Gastroesophageal sphincter (tissue), 3 donors: ENCODE data around the gene ZNF593.

Experiments
- EP300 ChIP-seq: sonication (generic); formaldehyde crosslinking; IDR thresholded peaks from one replicate; pipeline ENCODE4 v1.6.1; 2017; ENCODE audit warnings: antibody characterized with exemption, mild to moderate bottlenecking
- POLR2A ChIP-seq, 2 donors: fragments of 450-650 bp; IDR thresholded peaks; one replicate each; pipeline ENCODE4 v1.6.1; 2017; ENCODE audit warnings: antibody characterized with exemption in 2 of 2, mild to moderate bottlenecking in 2 of 2, moderate library complexity in 1 of 2
- POLR2AphosphoS5 ChIP-seq: sonication (generic); formaldehyde crosslinking; IDR thresholded peaks from one replicate; pipeline ENCODE4 v1.6.1; 2017; ENCODE audit warnings: antibody characterized with exemption
- TF ChIP-seq, protein P1 (sequence below), 4 experiments: fragments of 200-600 bp in 2 of 4; fragments of 450-650 bp in 2 of 4; sonication (generic) in 1 of 4; IDR thresholded peaks; one replicate each; pipeline ENCODE4 v1.5.1; 2017 to 2019; ENCODE audit warnings: antibody characterized with exemption in 4 of 4, mild to moderate bottlenecking in 2 of 4, moderate library complexity in 2 of 4

DNA sequence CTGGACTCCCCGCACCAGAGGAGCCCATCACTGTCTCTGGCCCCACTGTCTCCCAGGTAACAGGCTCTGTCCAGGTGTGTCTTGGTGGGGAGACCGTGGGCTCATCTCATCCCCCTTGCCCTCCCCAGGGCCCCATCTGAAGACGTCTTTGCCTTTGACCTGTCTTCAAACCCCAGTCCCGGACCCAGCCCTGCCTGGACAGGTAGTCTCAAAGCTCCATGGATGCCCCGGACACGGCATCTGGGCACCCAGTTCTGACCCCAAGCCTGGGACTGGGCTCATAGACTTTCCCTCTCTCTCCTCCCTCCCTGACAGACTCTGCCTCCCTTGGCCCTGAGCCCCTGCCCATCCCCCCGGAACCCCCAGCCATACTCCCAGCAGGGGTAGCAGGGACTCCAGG, 14.4 kb downstream of the ZNF593 start:
- TF ChIP-seq, protein P1, sequence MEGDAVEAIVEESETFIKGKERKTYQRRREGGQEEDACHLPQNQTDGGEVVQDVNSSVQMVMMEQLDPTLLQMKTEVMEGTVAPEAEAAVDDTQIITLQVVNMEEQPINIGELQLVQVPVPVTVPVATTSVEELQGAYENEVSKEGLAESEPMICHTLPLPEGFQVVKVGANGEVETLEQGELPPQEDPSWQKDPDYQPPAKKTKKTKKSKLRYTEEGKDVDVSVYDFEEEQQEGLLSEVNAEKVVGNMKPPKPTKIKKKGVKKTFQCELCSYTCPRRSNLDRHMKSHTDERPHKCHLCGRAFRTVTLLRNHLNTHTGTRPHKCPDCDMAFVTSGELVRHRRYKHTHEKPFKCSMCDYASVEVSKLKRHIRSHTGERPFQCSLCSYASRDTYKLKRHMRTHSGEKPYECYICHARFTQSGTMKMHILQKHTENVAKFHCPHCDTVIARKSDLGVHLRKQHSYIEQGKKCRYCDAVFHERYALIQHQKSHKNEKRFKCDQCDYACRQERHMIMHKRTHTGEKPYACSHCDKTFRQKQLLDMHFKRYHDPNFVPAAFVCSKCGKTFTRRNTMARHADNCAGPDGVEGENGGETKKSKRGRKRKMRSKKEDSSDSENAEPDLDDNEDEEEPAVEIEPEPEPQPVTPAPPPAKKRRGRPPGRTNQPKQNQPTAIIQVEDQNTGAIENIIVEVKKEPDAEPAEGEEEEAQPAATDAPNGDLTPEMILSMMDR (IDR thresholded peaks at IDR 0.05): no peak
- no peak for TF ChIP-seq EP300
- no peak for TF ChIP-seq POLR2A (IDR thresholded peaks at IDR 0.05)
- no peak for TF ChIP-seq POLR2AphosphoS5
